ENCODE measurements around the gene NEK6.
"Not testable (repeated sequence)": the region's sequence is repeated elsewhere in the genome, so short reads cannot be mapped to it uniquely, and the experiment has no call there.

The NEK6 gene

DNA sequence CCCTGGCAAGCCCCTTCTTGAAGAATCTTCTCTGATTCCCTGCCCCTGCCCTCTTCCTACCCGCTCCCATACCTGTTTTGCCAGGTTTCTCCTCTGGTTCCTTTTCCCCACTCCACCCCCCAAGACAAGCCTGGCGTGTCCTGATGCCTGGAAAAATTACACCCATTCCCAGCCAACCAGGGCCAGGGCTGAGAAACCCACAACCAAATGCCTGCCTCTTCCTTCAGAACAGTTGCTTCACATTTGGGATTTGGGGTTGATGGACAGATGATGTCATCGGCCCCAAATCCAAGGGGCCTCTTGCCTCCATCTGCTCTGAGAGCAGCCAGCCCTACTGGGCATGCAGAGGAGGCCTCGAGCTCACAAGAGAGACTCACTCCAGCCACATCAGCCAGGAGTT, 8.8 kb upstream of the NEK6 start:
- no peaks in the 10 kb centered on the region for H3K79me2 ChIP-seq (ENCODE audit: control insufficient read depth, low read length)
- TF ChIP-seq, protein P1, sequence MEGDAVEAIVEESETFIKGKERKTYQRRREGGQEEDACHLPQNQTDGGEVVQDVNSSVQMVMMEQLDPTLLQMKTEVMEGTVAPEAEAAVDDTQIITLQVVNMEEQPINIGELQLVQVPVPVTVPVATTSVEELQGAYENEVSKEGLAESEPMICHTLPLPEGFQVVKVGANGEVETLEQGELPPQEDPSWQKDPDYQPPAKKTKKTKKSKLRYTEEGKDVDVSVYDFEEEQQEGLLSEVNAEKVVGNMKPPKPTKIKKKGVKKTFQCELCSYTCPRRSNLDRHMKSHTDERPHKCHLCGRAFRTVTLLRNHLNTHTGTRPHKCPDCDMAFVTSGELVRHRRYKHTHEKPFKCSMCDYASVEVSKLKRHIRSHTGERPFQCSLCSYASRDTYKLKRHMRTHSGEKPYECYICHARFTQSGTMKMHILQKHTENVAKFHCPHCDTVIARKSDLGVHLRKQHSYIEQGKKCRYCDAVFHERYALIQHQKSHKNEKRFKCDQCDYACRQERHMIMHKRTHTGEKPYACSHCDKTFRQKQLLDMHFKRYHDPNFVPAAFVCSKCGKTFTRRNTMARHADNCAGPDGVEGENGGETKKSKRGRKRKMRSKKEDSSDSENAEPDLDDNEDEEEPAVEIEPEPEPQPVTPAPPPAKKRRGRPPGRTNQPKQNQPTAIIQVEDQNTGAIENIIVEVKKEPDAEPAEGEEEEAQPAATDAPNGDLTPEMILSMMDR (IDR thresholded peaks at IDR 0.05; ENCODE audit: low read depth, low read length, poor library complexity, severe bottlenecking) = no peak
- no peak for TF ChIP-seq EZH2phosphoT487 (IDR thresholded peaks at IDR 0.05; ENCODE audit: borderline replicate concordance, low read length)
- no peaks in the 10 kb centered on the region for H3K9me2 ChIP-seq (replicated peaks; ENCODE audit: control insufficient read depth, low read length)

DNA sequence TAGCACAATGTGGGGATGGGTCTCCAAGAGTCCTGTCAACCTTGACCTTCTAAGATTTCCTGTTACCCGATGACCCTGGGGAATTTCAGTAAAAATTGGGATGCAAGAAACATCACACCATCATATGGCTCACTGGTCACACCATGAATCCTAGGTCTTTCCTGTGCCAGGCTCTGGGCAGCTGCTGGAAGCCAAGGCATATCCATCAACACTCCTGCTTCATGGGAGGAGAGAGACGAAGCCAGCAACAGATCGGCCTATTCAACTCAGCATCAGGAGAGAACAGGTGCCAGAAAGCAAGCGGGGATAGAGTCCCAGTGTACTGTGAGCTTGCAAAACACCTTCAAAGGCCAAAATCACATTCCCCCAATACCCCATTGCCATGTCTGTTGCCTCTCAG, 6.5 kb upstream of the NEK6 start:
- Histone ChIP-seq H3K36me3 (ENCODE audit: control insufficient read depth, low read length) (no peaks in the 10 kb centered on the region), H3K27ac (ENCODE audit: low read depth, low read length) (no peak overlapping the region), H3K9me3 (ENCODE audit: control insufficient read depth, insufficient read depth, low read length) (no peaks in the 10 kb centered on the region), H4K20me1 (ENCODE audit: control insufficient read depth, insufficient read depth, low read depth, low read length) (no peaks in the 10 kb centered on the region), H3K79me2 (ENCODE audit: control insufficient read depth, low read length) (no peaks in the 10 kb centered on the region), H3K27me3 (ENCODE audit: control insufficient read depth, low read length) (no peaks in the 10 kb centered on the region), H3K4me3 (ENCODE audit: low read length) (no peak overlapping the region), H3K4me2 (ENCODE audit: low read length) (no peak overlapping the region), H3F3A (ENCODE audit: control insufficient read depth, insufficient read depth) (peaks cover 4% of the 10 kb centered on the region), H3K4me1 (ENCODE audit: control insufficient read depth, low read length) (peaks cover 22% of the 10 kb centered on the region), H3K9me2 (replicated peaks; ENCODE audit: control insufficient read depth, low read length) (no peaks in the 10 kb centered on the region)
- TF ChIP-seq, protein P1 (IDR thresholded peaks at IDR 0.05; ENCODE audit: low read depth, low read length, poor library complexity, severe bottlenecking) = no peak
- no peak for TF ChIP-seq EZH2phosphoT487 (IDR thresholded peaks at IDR 0.05; ENCODE audit: borderline replicate concordance, low read length)

More for the DNA sequence above, 8.8 kb upstream of the NEK6 start:
- Histone ChIP-seq H4K20me1 (ENCODE audit: control insufficient read depth, insufficient read depth, low read depth, low read length) (no peaks in the 10 kb centered on the region), H3K27me3 (ENCODE audit: control insufficient read depth, low read length) (no peaks in the 10 kb centered on the region), H3K4me2 (ENCODE audit: low read length) (no peak overlapping the region), H3K36me3 (ENCODE audit: control insufficient read depth, low read length) (no peaks in the 10 kb centered on the region), H3F3A (ENCODE audit: control insufficient read depth, insufficient read depth) (no peaks in the 10 kb centered on the region), H3K9me3 (ENCODE audit: control insufficient read depth, insufficient read depth, low read length) (no peaks in the 10 kb centered on the region), H3K4me3 (ENCODE audit: low read length) (no peak overlapping the region), H3K27ac (ENCODE audit: low read depth, low read length) (no peak overlapping the region), H3K4me1 (ENCODE audit: control insufficient read depth, low read length) (peaks cover 3% of the 10 kb centered on the region)

DNA sequence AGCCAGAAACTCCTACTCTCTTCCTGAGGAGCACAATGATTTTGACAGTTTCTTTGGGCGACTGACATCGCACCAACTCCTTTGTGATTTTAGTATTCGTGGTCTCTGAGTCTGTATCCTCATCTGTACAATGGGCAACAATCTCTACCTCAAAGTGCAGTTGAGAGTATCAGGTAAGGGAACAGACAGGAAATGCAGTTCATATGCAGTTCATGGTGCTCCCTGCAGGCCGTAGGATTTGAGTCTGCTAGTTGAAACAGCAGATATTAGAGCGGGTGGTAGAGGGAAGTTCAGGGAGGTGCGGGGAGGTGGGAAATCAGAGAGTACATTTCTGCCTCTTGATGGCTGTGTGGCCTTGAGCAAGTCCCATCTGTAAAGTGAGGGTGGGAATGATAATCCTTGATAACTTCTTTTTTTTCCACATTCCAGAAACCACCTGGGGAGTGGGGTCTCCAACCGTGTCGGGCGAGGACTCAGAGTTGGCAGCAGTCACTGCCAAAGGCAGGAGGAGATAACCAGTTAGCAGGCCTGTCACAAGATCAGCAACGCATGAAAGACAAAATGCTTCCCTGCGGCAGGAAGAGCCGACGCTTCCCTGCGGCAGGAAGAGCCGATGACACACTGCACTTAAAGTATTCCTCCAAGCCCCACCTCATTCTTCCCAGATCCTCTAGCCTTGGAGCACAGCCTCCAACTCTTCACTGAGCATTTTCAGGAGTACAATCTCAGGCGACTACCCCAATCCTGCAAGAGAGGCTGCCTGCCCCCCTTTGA, 6.0 kb upstream of the NEK6 start:
- no peaks in the 10 kb centered on the region for H3K9me3 ChIP-seq (ENCODE audit: control insufficient read depth, insufficient read depth, low read length)
- H3K4me2 ChIP-seq (ENCODE audit: low read length) = no peak overlapping the region
- H3F3A ChIP-seq (ENCODE audit: control insufficient read depth, insufficient read depth) = peaks cover 10% of the 10 kb centered on the region
- H3K4me1 ChIP-seq (ENCODE audit: control insufficient read depth, low read length) = peaks cover 28% of the 10 kb centered on the region
- no peaks in the 10 kb centered on the region for H3K79me2 ChIP-seq (ENCODE audit: control insufficient read depth, low read length)
- no peak overlapping the region for H3K4me3 ChIP-seq (ENCODE audit: low read length)
- no peak overlapping the region for H3K27ac ChIP-seq (ENCODE audit: low read depth, low read length)
- H3K27me3 ChIP-seq (ENCODE audit: control insufficient read depth, low read length) = peaks cover 2% of the 10 kb centered on the region
- TF ChIP-seq, protein P1 (IDR thresholded peaks at IDR 0.05; ENCODE audit: low read depth, low read length, poor library complexity, severe bottlenecking) = no peak
- no peak for TF ChIP-seq EZH2phosphoT487 (IDR thresholded peaks at IDR 0.05; ENCODE audit: borderline replicate concordance, low read length)
- no peaks in the 10 kb centered on the region for H3K36me3 ChIP-seq (ENCODE audit: control insufficient read depth, low read length)
- H3K9me2 ChIP-seq (replicated peaks; ENCODE audit: control insufficient read depth, low read length) = no peaks in the 10 kb centered on the region
- no peaks in the 10 kb centered on the region for H4K20me1 ChIP-seq (ENCODE audit: control insufficient read depth, insufficient read depth, low read depth, low read length)

DNA sequence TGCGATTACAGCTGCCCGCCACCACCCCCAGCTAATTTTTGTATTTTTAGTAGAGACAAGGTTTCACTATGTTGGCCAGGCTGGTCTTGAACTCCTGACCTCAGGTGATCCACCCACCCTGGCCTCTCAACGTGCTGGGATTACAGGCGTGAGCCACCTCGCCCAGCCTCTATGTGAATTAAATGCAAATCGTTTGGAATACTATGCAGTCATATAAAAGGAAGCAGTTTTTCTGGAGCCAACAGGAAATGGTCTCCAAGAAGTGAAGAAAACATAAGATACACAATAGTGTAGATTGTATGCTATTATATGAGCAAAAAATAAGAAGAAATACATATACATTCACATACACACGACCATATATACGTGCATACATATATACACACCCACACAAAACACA, 4.9 kb upstream of the NEK6 start:
- H3K4me2 ChIP-seq (ENCODE audit: low read length); H3K27ac ChIP-seq (ENCODE audit: low read depth, low read length): not testable (repeated sequence)
- H3K4me1 ChIP-seq (ENCODE audit: control insufficient read depth, low read length) = peaks cover 37% of the 10 kb centered on the region

More for the DNA sequence above, 4.9 kb upstream of the NEK6 start:
- H3K9me2 ChIP-seq (replicated peaks; ENCODE audit: control insufficient read depth, low read length); H3K36me3 ChIP-seq (ENCODE audit: control insufficient read depth, low read length); H3K4me3 ChIP-seq (ENCODE audit: low read length); H4K20me1 ChIP-seq (ENCODE audit: control insufficient read depth, insufficient read depth, low read depth, low read length); H3K79me2 ChIP-seq (ENCODE audit: control insufficient read depth, low read length); H3K9me3 ChIP-seq (ENCODE audit: control insufficient read depth, insufficient read depth, low read length): not testable (repeated sequence)
- Histone ChIP-seq H3K27me3 (ENCODE audit: control insufficient read depth, low read length) (peaks cover 10% of the 10 kb centered on the region), H3F3A (ENCODE audit: control insufficient read depth, insufficient read depth) (peaks cover 16% of the 10 kb centered on the region)
